ENCODE measurements around the gene AQP7. TPM values are rescaled to one million over a fixed set of nuclear protein-coding genes. Genes with fewer than 3 reads are reported as not detected.
A peak's percentile ranks its signal among the peaks of the same experiment; 100 is the strongest.
"Not testable (repeated sequence)": the region's sequence is repeated elsewhere in the genome, so short reads cannot be mapped to it uniquely, and the experiment has no call there.

The AQP7 gene
- total RNA-seq, 1 experiment from 2014 or later = not detected

DNA sequence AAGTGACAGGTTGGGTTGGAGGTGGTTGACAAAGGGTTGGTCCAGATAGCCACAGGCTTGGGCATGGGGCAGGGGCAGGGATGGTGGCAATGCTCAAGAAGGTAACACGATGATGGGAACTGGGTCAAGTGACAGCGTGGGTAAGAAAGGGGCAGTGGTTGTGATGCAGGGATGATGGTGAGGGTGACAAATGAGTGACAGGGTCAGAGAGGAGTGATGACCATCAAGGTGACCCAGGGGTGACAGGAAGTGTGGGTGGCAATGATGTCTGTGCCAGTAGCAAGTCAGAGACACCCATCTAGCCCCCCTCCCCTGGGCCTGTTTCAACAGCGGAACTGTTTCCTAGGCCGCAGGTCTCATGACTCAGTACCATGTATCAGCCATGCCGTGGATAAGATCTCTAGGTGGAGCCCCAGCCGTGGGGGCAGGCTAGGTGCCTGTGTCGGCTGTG lies 24.5 kb upstream of the AQP7 start:
- no peak overlapping the region for H3K9ac ChIP-seq (ENCODE audit: low read length)
- no peak overlapping the region for H2AFZ ChIP-seq (ENCODE audit: low read length)
- H3K4me2 ChIP-seq (ENCODE audit: low read depth, low read length, poor library complexity, severe bottlenecking) = no peak overlapping the region

GRCh38 chr9:33425128-33425533 lies 22.8 kb upstream of the AQP7 start:
- Histone ChIP-seq H3K27ac (ENCODE audit: low read length) (no peak overlapping the region), H3K4me2 (ENCODE audit: low read depth, low read length, poor library complexity, severe bottlenecking) (no peak overlapping the region), H3K9me2 (replicated peaks; ENCODE audit: insufficient read depth, low read length) (no peaks in the 10 kb centered on the region), H4K20me1 (ENCODE audit: insufficient read depth, low read depth, low read length) (no peaks in the 10 kb centered on the region), H3K4me1 (ENCODE audit: low read length) (no peaks in the 10 kb centered on the region), H2AFZ (ENCODE audit: low read length) (no peak overlapping the region), H3K9me3 (ENCODE audit: low read length) (no peaks in the 10 kb centered on the region), H3K79me2 (ENCODE audit: low read length) (no peaks in the 10 kb centered on the region), H3K4me3 (ENCODE audit: low read length) (no peak overlapping the region), H3K9ac (ENCODE audit: low read length) (no peak overlapping the region), H3K27me3 (ENCODE audit: low read length) (no peaks in the 10 kb centered on the region), H3K36me3 (ENCODE audit: insufficient read depth, low read length) (no peaks in the 10 kb centered on the region)
- DNase-seq = no peak

More for the DNA sequence above, 24.5 kb upstream of the AQP7 start:
- Histone ChIP-seq H3K4me1 (ENCODE audit: low read length) (no peaks in the 10 kb centered on the region), H3K4me3 (ENCODE audit: low read length) (no peak overlapping the region), H3K9me2 (replicated peaks; ENCODE audit: insufficient read depth, low read length) (no peaks in the 10 kb centered on the region), H3K9me3 (ENCODE audit: low read length) (no peaks in the 10 kb centered on the region), H3K79me2 (ENCODE audit: low read length) (no peaks in the 10 kb centered on the region), H3K36me3 (ENCODE audit: insufficient read depth, low read length) (no peaks in the 10 kb centered on the region), H3K27ac (ENCODE audit: low read length) (no peak overlapping the region), H3K27me3 (ENCODE audit: low read length) (no peaks in the 10 kb centered on the region), H4K20me1 (ENCODE audit: insufficient read depth, low read depth, low read length) (no peaks in the 10 kb centered on the region)
- no peak for DNase-seq

- not testable (repeated sequence) for H3K36me3 ChIP-seq (ENCODE audit: insufficient read depth, low read length); DNase-seq; H3K9me3 ChIP-seq (ENCODE audit: low read length); H3K79me2 ChIP-seq (ENCODE audit: low read length); H3K4me3 ChIP-seq (ENCODE audit: low read length); H3K4me2 ChIP-seq (ENCODE audit: low read depth, low read length, poor library complexity, severe bottlenecking); H4K20me1 ChIP-seq (ENCODE audit: insufficient read depth, low read depth, low read length); H3K4me1 ChIP-seq (ENCODE audit: low read length); H3K9me2 ChIP-seq (replicated peaks; ENCODE audit: insufficient read depth, low read length); H3K27ac ChIP-seq (ENCODE audit: low read length); H3K27me3 ChIP-seq (ENCODE audit: low read length); H2AFZ ChIP-seq (ENCODE audit: low read length); H3K9ac ChIP-seq (ENCODE audit: low read length)
These were observed 22.1 kb upstream of the AQP7 start for GRCh38 chr9:33424492-33424891.

- H3K4me2 ChIP-seq (ENCODE audit: low read depth, low read length, poor library complexity, severe bottlenecking); H3K4me1 ChIP-seq (ENCODE audit: low read length): not testable (repeated sequence)
These were observed 21.7 kb upstream of the AQP7 start for GRCh38 chr9:33424043-33424442.

DNA sequence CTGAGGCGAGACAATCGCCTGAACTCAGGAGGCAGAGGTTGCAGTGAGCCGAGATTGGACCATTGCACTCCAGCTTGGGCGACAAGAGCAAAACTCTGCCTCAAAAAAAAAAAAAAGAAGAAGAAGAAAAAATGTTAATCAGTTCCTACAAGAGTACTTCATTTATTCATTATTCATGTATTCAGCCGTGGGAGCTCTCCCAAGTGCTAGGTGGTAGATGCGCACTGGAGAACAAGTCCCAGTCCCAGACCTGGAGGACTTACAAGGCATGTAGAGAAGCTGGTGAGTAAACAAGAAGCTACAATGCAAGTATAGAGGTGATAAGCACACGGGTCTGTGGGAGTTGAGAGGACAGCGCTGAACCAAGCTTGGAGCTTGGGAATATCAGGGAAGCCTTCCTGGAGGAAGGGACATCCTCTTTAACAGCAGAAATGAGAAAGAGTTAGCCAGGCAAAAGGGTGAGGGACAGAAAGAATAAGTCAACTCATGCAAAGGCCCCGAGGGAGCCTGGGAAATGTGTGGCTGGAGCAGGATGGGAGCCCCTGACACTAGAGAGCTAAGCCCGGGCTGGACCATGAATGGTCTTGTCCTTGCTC lies 17.4 kb upstream of the AQP7 start:
- no peak for DNase-seq

More at GRCh38 chr9:33424043-33424442, 21.7 kb upstream of the AQP7 start:
- not testable (repeated sequence) for H3K9me3 ChIP-seq (ENCODE audit: low read length); H3K9ac ChIP-seq (ENCODE audit: low read length); H3K27me3 ChIP-seq (ENCODE audit: low read length); H3K36me3 ChIP-seq (ENCODE audit: insufficient read depth, low read length); DNase-seq; H3K79me2 ChIP-seq (ENCODE audit: low read length); H2AFZ ChIP-seq (ENCODE audit: low read length); H4K20me1 ChIP-seq (ENCODE audit: insufficient read depth, low read depth, low read length); H3K4me3 ChIP-seq (ENCODE audit: low read length); H3K27ac ChIP-seq (ENCODE audit: low read length); H3K9me2 ChIP-seq (replicated peaks; ENCODE audit: insufficient read depth, low read length)

DNA sequence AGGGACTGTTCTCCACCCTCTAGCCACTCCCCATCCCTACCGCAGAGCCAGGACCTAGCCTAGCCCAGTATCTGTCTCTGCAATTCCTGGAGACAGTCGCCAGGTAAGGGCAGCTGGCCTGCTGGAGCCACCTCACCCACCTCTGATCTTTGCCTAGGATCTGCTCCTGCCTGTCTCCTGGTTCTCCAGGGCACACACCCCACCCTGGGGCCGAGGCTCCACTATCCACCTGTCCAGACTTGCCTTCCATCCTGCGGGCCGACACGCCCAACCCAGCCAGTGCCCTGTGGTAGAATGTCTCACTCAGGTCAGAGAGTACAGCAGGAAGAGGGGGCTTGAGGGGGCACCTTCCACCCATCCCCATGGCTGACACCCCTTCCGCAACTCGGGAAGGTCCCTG lies 15.7 kb upstream of the AQP7 start:
- no peaks in the 10 kb centered on the region for H3K27me3 ChIP-seq (ENCODE audit: low read length)
- no peak overlapping the region for H3K9ac ChIP-seq (ENCODE audit: low read length)
- peaks cover 3% of the 10 kb centered on the region for H3K4me1 ChIP-seq (ENCODE audit: low read length)
- no peaks in the 10 kb centered on the region for H4K20me1 ChIP-seq (ENCODE audit: insufficient read depth, low read depth, low read length)
- no peak overlapping the region for H2AFZ ChIP-seq (ENCODE audit: low read length)
- no peaks in the 10 kb centered on the region for H3K9me3 ChIP-seq (ENCODE audit: low read length)
- no peaks in the 10 kb centered on the region for H3K9me2 ChIP-seq (replicated peaks; ENCODE audit: insufficient read depth, low read length)
- no peaks in the 10 kb centered on the region for H3K36me3 ChIP-seq (ENCODE audit: insufficient read depth, low read length)
- peak; percentile 24 for DNase-seq
- no peak overlapping the region for H3K27ac ChIP-seq (ENCODE audit: low read length)
- H3K79me2 ChIP-seq (ENCODE audit: low read length) = no peaks in the 10 kb centered on the region
- H3K4me2 ChIP-seq (ENCODE audit: low read depth, low read length, poor library complexity, severe bottlenecking) = no peak overlapping the region
- no peak overlapping the region for H3K4me3 ChIP-seq (ENCODE audit: low read length)

More for the DNA sequence above, 17.4 kb upstream of the AQP7 start:
- H3K27ac ChIP-seq (ENCODE audit: low read length) = no peak overlapping the region
- H3K9ac ChIP-seq (ENCODE audit: low read length) = no peak overlapping the region
- no peak overlapping the region for H3K4me3 ChIP-seq (ENCODE audit: low read length)
- no peaks in the 10 kb centered on the region for H4K20me1 ChIP-seq (ENCODE audit: insufficient read depth, low read depth, low read length)
- H3K4me2 ChIP-seq (ENCODE audit: low read depth, low read length, poor library complexity, severe bottlenecking) = no peak overlapping the region
- H3K36me3 ChIP-seq (ENCODE audit: insufficient read depth, low read length) = no peaks in the 10 kb centered on the region
- no peaks in the 10 kb centered on the region for H3K27me3 ChIP-seq (ENCODE audit: low read length)
- H3K9me2 ChIP-seq (replicated peaks; ENCODE audit: insufficient read depth, low read length) = no peaks in the 10 kb centered on the region
- peaks cover 3% of the 10 kb centered on the region for H3K4me1 ChIP-seq (ENCODE audit: low read length)
- H3K9me3 ChIP-seq (ENCODE audit: low read length) = no peaks in the 10 kb centered on the region
- no peak overlapping the region for H2AFZ ChIP-seq (ENCODE audit: low read length)
- H3K79me2 ChIP-seq (ENCODE audit: low read length) = no peaks in the 10 kb centered on the region

DNA sequence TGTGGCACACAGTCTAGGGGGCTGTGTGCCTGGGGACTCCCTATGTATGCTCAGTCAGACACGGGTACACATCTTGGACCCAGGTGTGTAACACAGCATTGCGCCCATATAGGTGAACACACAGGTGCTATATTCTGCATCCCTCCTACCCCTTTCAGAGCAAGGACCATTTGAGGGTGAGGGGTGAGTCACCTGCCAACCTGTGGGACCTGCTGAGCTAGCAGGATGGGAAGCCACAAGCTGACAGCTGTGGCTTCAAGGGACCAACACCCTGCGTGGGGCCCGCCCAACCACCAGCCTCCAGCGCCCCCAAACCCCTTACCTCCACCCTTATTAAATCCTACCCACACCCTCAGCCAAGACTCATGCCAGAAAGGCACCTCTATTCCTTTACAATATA lies 14.6 kb upstream of the AQP7 start:
- Histone ChIP-seq H2AFZ (ENCODE audit: low read length) (no peak overlapping the region), H3K79me2 (ENCODE audit: low read length) (no peaks in the 10 kb centered on the region), H3K27ac (ENCODE audit: low read length) (no peak overlapping the region), H3K4me3 (ENCODE audit: low read length) (no peak overlapping the region), H3K4me1 (ENCODE audit: low read length) (peaks cover 3% of the 10 kb centered on the region), H3K9me3 (ENCODE audit: low read length) (no peaks in the 10 kb centered on the region), H3K36me3 (ENCODE audit: insufficient read depth, low read length) (no peaks in the 10 kb centered on the region), H3K9ac (ENCODE audit: low read length) (no peak overlapping the region), H3K27me3 (ENCODE audit: low read length) (no peaks in the 10 kb centered on the region), H3K4me2 (ENCODE audit: low read depth, low read length, poor library complexity, severe bottlenecking) (no peak overlapping the region), H3K9me2 (replicated peaks; ENCODE audit: insufficient read depth, low read length) (no peaks in the 10 kb centered on the region), H4K20me1 (ENCODE audit: insufficient read depth, low read depth, low read length) (no peaks in the 10 kb centered on the region)
- DNase-seq = no peak

DNA sequence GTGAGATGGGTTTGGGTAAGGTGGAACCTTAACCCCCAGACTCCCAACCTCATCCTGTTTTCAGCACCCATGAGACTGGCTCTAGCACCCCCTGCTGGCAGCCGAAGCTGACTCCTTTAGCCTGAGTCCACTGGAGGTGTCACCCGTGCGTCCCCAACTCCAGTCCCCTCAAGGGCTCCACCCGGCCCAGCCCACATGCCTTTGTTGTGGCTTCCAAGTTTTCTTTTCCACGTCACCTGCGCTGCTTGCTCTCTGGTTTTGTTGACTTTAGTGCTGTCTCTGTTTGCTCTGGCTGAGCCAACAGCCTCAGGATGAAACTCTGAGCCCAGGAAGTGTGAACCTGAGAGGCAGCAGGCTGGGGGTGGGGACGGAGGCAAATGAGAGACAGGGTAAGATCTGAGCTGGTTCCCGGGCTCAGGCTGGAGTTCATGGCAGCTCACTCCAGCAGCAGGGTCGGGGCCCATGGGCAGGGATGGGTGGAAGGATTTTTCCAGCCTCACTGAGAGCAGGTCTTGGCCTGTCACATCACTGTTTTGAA lies 13.2 kb upstream of the AQP7 start:
- Histone ChIP-seq H3K4me3 (ENCODE audit: low read length) (no peak overlapping the region), H3K4me1 (ENCODE audit: low read length) (peaks cover 3% of the 10 kb centered on the region), H2AFZ (ENCODE audit: low read length) (no peak overlapping the region)

More for the DNA sequence above, 13.2 kb upstream of the AQP7 start:
- H3K27me3 ChIP-seq (ENCODE audit: low read length) = no peaks in the 10 kb centered on the region
- H3K79me2 ChIP-seq (ENCODE audit: low read length) = no peaks in the 10 kb centered on the region
- H3K9me3 ChIP-seq (ENCODE audit: low read length) = no peaks in the 10 kb centered on the region
- no peak overlapping the region for H3K9ac ChIP-seq (ENCODE audit: low read length)
- H3K36me3 ChIP-seq (ENCODE audit: insufficient read depth, low read length) = no peaks in the 10 kb centered on the region
- peak; percentile 88 for DNase-seq
- H3K27ac ChIP-seq (ENCODE audit: low read length) = no peak overlapping the region
- H3K4me2 ChIP-seq (ENCODE audit: low read depth, low read length, poor library complexity, severe bottlenecking) = no peak overlapping the region
- no peaks in the 10 kb centered on the region for H4K20me1 ChIP-seq (ENCODE audit: insufficient read depth, low read depth, low read length)
- H3K9me2 ChIP-seq (replicated peaks; ENCODE audit: insufficient read depth, low read length) = no peaks in the 10 kb centered on the region

Measured in Karpas-422 (cell line).